ENCODE results near the gene SLC9A6. TPM values are rescaled to one million over a fixed set of nuclear protein-coding genes. Genes with fewer than 3 reads are reported as not detected.

SLC9A6 gene
- 10 to 100 TPM; 13.5 to 26.3 (median 21.7) TPM for total RNA-seq

DNA sequence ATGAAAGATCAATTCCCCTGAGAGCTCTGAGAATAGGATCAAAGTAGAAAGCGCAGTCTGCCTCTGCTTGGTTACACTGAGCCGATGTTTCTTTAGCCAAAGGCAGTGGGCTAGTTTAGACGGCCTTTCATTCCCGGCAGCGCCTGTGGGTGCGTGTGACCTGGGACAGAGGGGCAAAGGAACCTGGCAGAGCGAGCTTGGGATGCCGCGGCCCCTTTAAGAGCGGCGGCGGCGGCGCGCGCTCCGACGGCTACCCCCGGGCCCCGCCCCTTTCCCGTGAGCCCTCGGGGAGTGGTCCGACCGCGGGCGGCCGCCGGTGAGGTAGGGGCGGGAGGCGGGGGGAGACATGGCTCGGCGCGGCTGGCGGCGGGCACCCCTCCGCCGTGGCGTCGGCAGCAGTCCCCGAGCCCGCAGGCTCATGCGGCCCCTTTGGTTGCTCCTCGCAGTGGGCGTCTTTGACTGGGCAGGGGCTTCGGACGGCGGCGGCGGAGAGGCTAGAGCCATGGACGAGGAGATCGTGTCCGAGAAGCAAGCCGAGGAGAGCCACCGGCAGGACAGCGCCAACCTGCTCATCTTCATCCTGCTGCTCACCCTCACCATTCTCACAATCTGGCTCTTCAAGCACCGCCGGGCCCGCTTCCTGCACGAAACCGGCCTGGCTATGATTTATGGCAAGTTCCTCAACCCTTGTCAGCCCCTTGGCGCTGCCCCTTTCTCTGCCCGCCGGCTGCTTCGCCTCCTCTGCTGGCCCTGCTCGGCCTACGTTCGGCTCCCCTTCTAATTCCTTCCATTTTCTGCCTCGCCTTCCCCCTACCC, at the start of gene SLC9A6:
TSS of gene SLC9A6 (plus strand) at position 279 of the 816 bp plus-strand sequence. CDS start at position 503, 224 bp downstream.
- no peaks in the 10 kb centered on the region for H3K36me3 ChIP-seq
- TF ChIP-seq POLR2A (IDR thresholded peaks at IDR 0.05) (no peak), POLR2AphosphoS5 (IDR thresholded peaks at IDR 0.05) (peak in 1 of 3 donors; percentile 32)
- in situ Hi-C loops (cut with MboI; ENCODE audit: low pct_ligation_motif_present in 1 of 4, low pct_unique_long_range_greater_than_20kb in 1 of 4, low sequenced_read_pairs in 3 of 4): no loop called here
- DNase-seq: peak; percentile 81
- no peaks in the 10 kb centered on the region for H3K9me3 ChIP-seq
- peak within 1 kb of the TSS; percentile 41 to 62 (median 54) for H3K4me3 ChIP-seq
- H3K4me1 ChIP-seq: peaks cover 0 to 16% (median 4%) of the 10 kb centered on the region in 4 donors
- intact Hi-C loops (cut with DNase I; ENCODE audit: low total_unique reads): loop anchor here (2.0 kb wide), 1 partner anchor 25 kb away; no protein-coding TSS in a partner anchor
- WGBS, 2 donors (ENCODE audit: low coverage in 1 of 2): 50% methylated on average over 40 of the region's 68 CpGs; no CpG with 5 or more reads in 1 of the 2 donors
- peak within 1 kb of the TSS; percentile 81 to 94 (median 86) for H3K27ac ChIP-seq
- no peaks in the 10 kb centered on the region for H3K27me3 ChIP-seq

GRCh38 chrX:135944486-135944885, 40.7 kb upstream of the SLC9A6 start:
- in situ Hi-C loops (cut with MboI; ENCODE audit: low pct_ligation_motif_present in 1 of 4, low pct_unique_long_range_greater_than_20kb in 1 of 4, low sequenced_read_pairs in 3 of 4): no loop called here
- Histone ChIP-seq H3K9me3 (no peaks in the 10 kb centered on the region), H3K36me3 (no peaks in the 10 kb centered on the region), H3K27ac (no peak overlapping the region), H3K4me1 (no peaks in the 10 kb centered on the region), H3K4me3 (no peak overlapping the region), H3K27me3 (no peaks in the 10 kb centered on the region)
- TF ChIP-seq, protein P1, sequence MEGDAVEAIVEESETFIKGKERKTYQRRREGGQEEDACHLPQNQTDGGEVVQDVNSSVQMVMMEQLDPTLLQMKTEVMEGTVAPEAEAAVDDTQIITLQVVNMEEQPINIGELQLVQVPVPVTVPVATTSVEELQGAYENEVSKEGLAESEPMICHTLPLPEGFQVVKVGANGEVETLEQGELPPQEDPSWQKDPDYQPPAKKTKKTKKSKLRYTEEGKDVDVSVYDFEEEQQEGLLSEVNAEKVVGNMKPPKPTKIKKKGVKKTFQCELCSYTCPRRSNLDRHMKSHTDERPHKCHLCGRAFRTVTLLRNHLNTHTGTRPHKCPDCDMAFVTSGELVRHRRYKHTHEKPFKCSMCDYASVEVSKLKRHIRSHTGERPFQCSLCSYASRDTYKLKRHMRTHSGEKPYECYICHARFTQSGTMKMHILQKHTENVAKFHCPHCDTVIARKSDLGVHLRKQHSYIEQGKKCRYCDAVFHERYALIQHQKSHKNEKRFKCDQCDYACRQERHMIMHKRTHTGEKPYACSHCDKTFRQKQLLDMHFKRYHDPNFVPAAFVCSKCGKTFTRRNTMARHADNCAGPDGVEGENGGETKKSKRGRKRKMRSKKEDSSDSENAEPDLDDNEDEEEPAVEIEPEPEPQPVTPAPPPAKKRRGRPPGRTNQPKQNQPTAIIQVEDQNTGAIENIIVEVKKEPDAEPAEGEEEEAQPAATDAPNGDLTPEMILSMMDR (IDR thresholded peaks at IDR 0.05): no peak
- 61 to 100% methylated on average over 1 to 2 of the region's 2 CpGs for WGBS, 2 donors (ENCODE audit: low coverage in 1 of 2)
- no peak for DNase-seq
- intact Hi-C loops (cut with DNase I; ENCODE audit: low total_unique reads): no loop called here

DNA sequence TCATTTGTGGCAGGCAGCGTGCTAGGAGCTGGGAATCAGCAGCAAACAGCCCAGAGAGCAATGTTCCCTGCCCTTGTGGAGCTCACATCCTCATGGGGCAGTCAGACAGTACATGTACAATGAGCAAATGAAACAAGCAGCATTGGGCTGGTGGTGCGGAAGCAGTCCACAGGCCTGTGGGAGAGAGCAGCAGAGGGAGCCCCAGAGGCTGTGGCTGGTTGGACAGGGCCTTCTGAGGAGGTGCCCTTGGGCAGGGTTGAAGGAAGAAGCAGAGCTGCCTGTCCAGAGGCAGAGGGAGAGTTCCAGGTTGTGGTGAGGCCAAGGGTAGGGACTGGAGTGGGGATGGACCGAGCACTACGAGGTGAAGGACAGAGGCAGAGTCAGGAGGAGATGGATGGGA, 33.9 kb upstream of the SLC9A6 start:
- intact Hi-C loops (cut with DNase I; ENCODE audit: low total_unique reads): no loop called here
- 77 to 100% methylated on average over 1 to 4 of the region's 4 CpGs for WGBS, 2 donors (ENCODE audit: low coverage in 1 of 2)
- TF ChIP-seq, protein P1 (IDR thresholded peaks at IDR 0.05): no peak
- TF ChIP-seq POLR2A (IDR thresholded peaks at IDR 0.05) (no peak), POLR2AphosphoS5 (IDR thresholded peaks at IDR 0.05) (no peak), EP300 (IDR thresholded peaks at IDR 0.05; ENCODE audit: low read depth) (no peak)

DNA sequence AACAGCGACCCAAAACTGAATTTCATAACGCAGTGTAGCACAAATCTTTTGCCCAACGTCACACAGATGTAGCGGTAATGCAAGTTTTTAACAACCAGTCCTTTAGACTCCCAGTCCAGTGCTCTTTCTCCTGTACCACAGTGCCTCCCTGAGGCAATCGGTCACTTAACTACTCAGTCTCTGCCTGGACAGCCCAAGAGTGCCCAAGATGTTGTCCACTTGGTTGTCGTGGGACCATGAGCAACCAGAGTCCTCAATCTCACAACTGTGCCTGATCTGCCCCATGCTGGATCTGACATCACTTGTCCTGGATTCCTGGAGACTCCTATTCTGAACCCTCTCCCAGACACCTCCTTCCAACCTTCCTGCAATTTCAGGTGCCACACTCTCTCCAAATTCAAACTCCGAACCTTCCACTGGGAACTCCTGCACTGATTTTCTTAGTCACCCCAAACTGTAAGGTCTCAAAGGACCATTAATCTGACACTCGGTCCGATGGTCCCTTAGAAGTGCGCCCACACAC, 12.1 kb upstream of the SLC9A6 start:
- Histone ChIP-seq H3K4me1 (peaks cover 0 to 16% (median 6%) of the 10 kb centered on the region in 4 donors), H3K27me3 (no peaks in the 10 kb centered on the region), H3K9me3 (no peaks in the 10 kb centered on the region), H3K4me3 (peak overlapping the region; percentile 47 to 83 (median 69)), H3K36me3 (no peaks in the 10 kb centered on the region), H3K27ac (peak overlapping the region; percentile 89 to 96 (median 95))
- peak; percentile 26 for DNase-seq
- WGBS, 2 donors (ENCODE audit: low coverage in 1 of 2): 0 to 48% methylated on average over 1 to 10 of the region's 10 CpGs
- intact Hi-C loops (cut with DNase I; ENCODE audit: low total_unique reads) (no loop called here), in situ Hi-C loops (cut with MboI; ENCODE audit: low pct_ligation_motif_present in 1 of 4, low pct_unique_long_range_greater_than_20kb in 1 of 4, low sequenced_read_pairs in 3 of 4) (no loop called here)
- no peak for TF ChIP-seq POLR2AphosphoS5 (IDR thresholded peaks at IDR 0.05)
- no peak for TF ChIP-seq EP300 (IDR thresholded peaks at IDR 0.05; ENCODE audit: low read depth)
- TF ChIP-seq, protein P1 (IDR thresholded peaks at IDR 0.05): no peak
- no peak for TF ChIP-seq POLR2A (IDR thresholded peaks at IDR 0.05)

More for the DNA sequence above, 33.9 kb upstream of the SLC9A6 start:
- Histone ChIP-seq H3K27ac (no peak overlapping the region), H3K4me3 (no peak overlapping the region), H3K36me3 (no peaks in the 10 kb centered on the region), H3K9me3 (no peaks in the 10 kb centered on the region), H3K27me3 (no peaks in the 10 kb centered on the region), H3K4me1 (no peaks in the 10 kb centered on the region)
- in situ Hi-C loops (cut with MboI; ENCODE audit: low pct_ligation_motif_present in 1 of 4, low pct_unique_long_range_greater_than_20kb in 1 of 4, low sequenced_read_pairs in 3 of 4): no loop called here
- DNase-seq: no peak

Data from transverse colon (tissue), 4 donors.